ENCODE data around the gene SLC4A2.

Gene SLC4A2

GRCh38 chr7:151115836-151116418, 56.5 kb downstream of the SLC4A2 start:
- Histone ChIP-seq H3K36me3 (ENCODE audit: control insufficient read depth, insufficient read depth, low read length) (peaks cover 18% of the 10 kb centered on the region), H3K9me3 (ENCODE audit: control insufficient read depth, low read length) (no peaks in the 10 kb centered on the region), H3K27me3 (ENCODE audit: control insufficient read depth, insufficient read depth, low read length, poor library complexity, severe bottlenecking) (peaks cover 17% of the 10 kb centered on the region), H3K4me1 (ENCODE audit: control insufficient read depth, insufficient read depth, low read length) (peaks cover 18% of the 10 kb centered on the region), H3K4me3 (ENCODE audit: insufficient read depth, low read depth, low read length) (peak overlapping the region; percentile 37), H3K27ac (ENCODE audit: insufficient read depth, low read depth, low read length, poor library complexity, severe bottlenecking) (no peak overlapping the region)
- WGBS, 2 experiments, result 60 to 64% methylated on average over 14 of the region's 14 CpGs

DNA sequence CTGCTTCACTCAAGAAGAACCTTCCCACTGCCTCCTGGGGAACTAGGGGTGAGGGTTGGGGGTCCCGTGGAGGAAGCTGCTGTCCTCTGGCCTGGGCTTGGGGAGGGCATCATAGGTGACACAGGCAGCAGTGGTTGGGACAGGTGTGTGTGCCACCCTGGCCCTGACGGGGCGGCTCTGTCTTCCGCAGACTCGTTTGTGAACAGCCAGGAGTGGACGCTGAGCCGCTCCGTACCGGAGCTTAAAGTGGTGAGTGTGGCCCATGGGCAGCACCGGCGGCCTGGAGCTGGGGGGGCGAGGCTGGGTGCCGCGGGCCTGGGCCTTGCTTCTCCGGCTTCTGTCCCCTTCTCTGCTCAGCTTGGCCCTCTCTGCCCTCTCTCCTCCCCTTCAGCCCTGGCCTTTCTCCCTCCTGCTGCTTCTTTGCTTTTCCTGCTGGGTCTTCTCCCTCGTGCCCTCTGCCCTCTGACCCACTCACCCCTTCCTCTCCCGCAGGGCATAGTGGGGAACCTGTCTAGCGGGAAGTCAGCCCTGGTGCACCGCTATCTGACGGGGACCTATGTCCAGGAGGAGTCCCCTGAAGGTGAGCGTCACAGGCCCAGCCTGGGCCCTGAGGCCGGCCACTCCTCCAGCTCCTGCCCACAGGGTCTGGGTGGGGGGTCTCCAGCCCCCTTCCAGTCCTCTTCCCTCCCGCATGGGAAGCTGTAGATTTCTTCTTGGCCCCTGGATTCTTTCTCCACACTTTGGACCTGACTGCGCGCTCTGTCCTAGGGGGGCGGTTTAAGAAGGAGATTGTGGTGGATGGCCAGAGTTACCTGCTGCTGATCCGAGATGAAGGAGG, 57.4 kb downstream of the SLC4A2 start:
- Histone ChIP-seq H3K4me3 (ENCODE audit: insufficient read depth, low read depth, low read length) (no peak overlapping the region), H3K36me3 (ENCODE audit: control insufficient read depth, insufficient read depth, low read length) (peaks cover 18% of the 10 kb centered on the region), H3K27me3 (ENCODE audit: control insufficient read depth, insufficient read depth, low read length, poor library complexity, severe bottlenecking) (peaks cover 17% of the 10 kb centered on the region), H3K4me1 (ENCODE audit: control insufficient read depth, insufficient read depth, low read length) (peaks cover 18% of the 10 kb centered on the region), H3K9me3 (ENCODE audit: control insufficient read depth, low read length) (no peaks in the 10 kb centered on the region), H3K27ac (ENCODE audit: insufficient read depth, low read depth, low read length, poor library complexity, severe bottlenecking) (no peak overlapping the region)
- 92 to 93% methylated on average over 27 of the region's 27 CpGs for WGBS, 2 experiments

DNA sequence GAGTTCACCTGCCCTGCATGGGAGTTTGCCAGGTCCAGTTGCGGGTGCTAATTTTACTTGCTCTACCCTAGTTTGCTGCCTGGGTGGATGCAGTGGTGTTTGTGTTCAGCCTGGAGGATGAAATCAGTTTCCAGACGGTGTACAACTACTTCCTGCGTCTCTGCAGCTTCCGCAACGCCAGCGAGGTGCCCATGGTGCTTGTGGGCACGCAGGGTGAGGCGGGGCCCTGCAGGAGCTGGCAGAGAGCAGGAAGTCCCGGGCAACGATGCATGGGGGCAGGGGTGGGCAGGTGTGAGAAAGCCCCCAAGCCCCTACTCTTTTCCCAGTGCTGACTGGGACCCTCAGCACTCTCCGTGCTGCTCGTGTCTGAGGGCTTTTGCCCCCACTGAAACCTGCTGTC, 58.2 kb downstream of the SLC4A2 start:
- no peak overlapping the region for H3K27ac ChIP-seq (ENCODE audit: insufficient read depth, low read depth, low read length, poor library complexity, severe bottlenecking)
- no peaks in the 10 kb centered on the region for H3K9me3 ChIP-seq (ENCODE audit: control insufficient read depth, low read length)
- WGBS, 2 experiments, result 93 to 97% methylated on average over 12 of the region's 12 CpGs

DNA sequence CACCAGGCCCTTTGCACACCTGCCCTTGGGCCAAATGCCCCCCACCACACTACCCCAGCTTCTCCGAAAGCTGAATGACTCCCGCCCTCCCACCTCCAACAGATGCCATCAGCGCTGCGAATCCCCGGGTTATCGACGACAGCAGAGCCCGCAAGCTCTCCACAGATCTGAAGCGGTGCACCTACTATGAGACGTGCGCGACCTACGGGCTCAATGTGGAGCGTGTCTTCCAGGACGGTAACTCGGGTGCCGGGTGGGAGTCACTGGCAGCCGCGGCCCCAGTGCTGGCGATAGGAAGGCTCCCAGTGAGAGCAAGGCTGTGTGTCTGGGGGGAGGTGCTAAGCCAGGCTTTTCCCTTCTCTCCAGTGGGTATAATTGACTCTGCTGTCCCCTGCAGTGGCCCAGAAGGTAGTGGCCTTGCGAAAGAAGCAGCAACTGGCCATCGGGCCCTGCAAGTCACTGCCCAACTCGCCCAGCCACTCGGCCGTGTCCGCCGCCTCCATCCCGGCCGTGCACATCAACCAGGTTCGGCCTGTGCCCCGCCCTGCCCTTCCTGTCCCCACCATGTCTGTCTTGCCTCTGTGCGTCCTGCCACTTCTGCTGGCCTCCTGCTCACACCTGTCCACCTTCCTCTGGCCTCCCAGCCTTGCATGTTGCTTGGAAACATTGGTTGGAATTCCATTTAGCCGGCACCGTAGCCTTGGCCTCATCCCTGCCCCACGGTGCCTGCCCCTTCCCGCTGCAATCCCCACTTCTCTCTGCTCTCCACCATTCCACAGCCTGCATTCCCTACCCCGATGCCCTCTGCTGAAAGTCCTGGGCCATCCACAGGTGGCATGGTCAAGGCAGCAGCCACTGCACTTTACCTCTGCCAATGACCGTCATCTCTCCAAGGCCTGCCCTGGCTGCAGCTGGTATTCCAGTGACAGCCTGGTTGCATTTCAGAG, 59.0 kb downstream of the SLC4A2 start:
- Histone ChIP-seq H3K27ac (ENCODE audit: insufficient read depth, low read depth, low read length, poor library complexity, severe bottlenecking) (no peak overlapping the region), H3K4me3 (ENCODE audit: insufficient read depth, low read depth, low read length) (no peak overlapping the region), H3K27me3 (ENCODE audit: control insufficient read depth, insufficient read depth, low read length, poor library complexity, severe bottlenecking) (peaks cover 17% of the 10 kb centered on the region), H3K4me1 (ENCODE audit: control insufficient read depth, insufficient read depth, low read length) (peaks cover 18% of the 10 kb centered on the region), H3K36me3 (ENCODE audit: control insufficient read depth, insufficient read depth, low read length) (peaks cover 18% of the 10 kb centered on the region), H3K9me3 (ENCODE audit: control insufficient read depth, low read length) (no peaks in the 10 kb centered on the region)
- 95% methylated on average over 38 of the region's 38 CpGs for WGBS, 2 experiments

More for the DNA sequence above, 58.2 kb downstream of the SLC4A2 start:
- peaks cover 17% of the 10 kb centered on the region for H3K27me3 ChIP-seq (ENCODE audit: control insufficient read depth, insufficient read depth, low read length, poor library complexity, severe bottlenecking)
- peaks cover 18% of the 10 kb centered on the region for H3K36me3 ChIP-seq (ENCODE audit: control insufficient read depth, insufficient read depth, low read length)
- H3K4me1 ChIP-seq (ENCODE audit: control insufficient read depth, insufficient read depth, low read length), result peaks cover 18% of the 10 kb centered on the region
- no peak overlapping the region for H3K4me3 ChIP-seq (ENCODE audit: insufficient read depth, low read depth, low read length)

GRCh38 chr7:151119055-151119415, 59.6 kb downstream of the SLC4A2 start:
- 94 to 95% methylated on average over 13 of the region's 13 CpGs for WGBS, 2 experiments

GRCh38 chr7:151119902-151120301, 60.5 kb downstream of the SLC4A2 start:
- no peaks in the 10 kb centered on the region for H3K9me3 ChIP-seq (ENCODE audit: control insufficient read depth, low read length)
- no peak overlapping the region for H3K4me3 ChIP-seq (ENCODE audit: insufficient read depth, low read depth, low read length)
- no peak overlapping the region for H3K27ac ChIP-seq (ENCODE audit: insufficient read depth, low read depth, low read length, poor library complexity, severe bottlenecking)
- H3K27me3 ChIP-seq (ENCODE audit: control insufficient read depth, insufficient read depth, low read length, poor library complexity, severe bottlenecking), result peaks cover 10% of the 10 kb centered on the region
- WGBS, 2 experiments, result 94 to 96% methylated on average over 27 of the region's 27 CpGs
- H3K36me3 ChIP-seq (ENCODE audit: control insufficient read depth, insufficient read depth, low read length), result peaks cover 23% of the 10 kb centered on the region
- H3K4me1 ChIP-seq (ENCODE audit: control insufficient read depth, insufficient read depth, low read length), result peaks cover 9% of the 10 kb centered on the region

More at GRCh38 chr7:151119055-151119415, 59.6 kb downstream of the SLC4A2 start:
- Histone ChIP-seq H3K27me3 (ENCODE audit: control insufficient read depth, insufficient read depth, low read length, poor library complexity, severe bottlenecking) (peaks cover 14% of the 10 kb centered on the region), H3K27ac (ENCODE audit: insufficient read depth, low read depth, low read length, poor library complexity, severe bottlenecking) (no peak overlapping the region), H3K9me3 (ENCODE audit: control insufficient read depth, low read length) (no peaks in the 10 kb centered on the region), H3K4me1 (ENCODE audit: control insufficient read depth, insufficient read depth, low read length) (peaks cover 11% of the 10 kb centered on the region), H3K36me3 (ENCODE audit: control insufficient read depth, insufficient read depth, low read length) (peaks cover 18% of the 10 kb centered on the region), H3K4me3 (ENCODE audit: insufficient read depth, low read depth, low read length) (no peak overlapping the region)

- Histone ChIP-seq H3K36me3 (ENCODE audit: control insufficient read depth, insufficient read depth, low read length) (peaks cover 23% of the 10 kb centered on the region), H3K27ac (ENCODE audit: insufficient read depth, low read depth, low read length, poor library complexity, severe bottlenecking) (no peak overlapping the region), H3K4me3 (ENCODE audit: insufficient read depth, low read depth, low read length) (no peak overlapping the region), H3K27me3 (ENCODE audit: control insufficient read depth, insufficient read depth, low read length, poor library complexity, severe bottlenecking) (peaks cover 4% of the 10 kb centered on the region), H3K4me1 (ENCODE audit: control insufficient read depth, insufficient read depth, low read length) (peaks cover 13% of the 10 kb centered on the region), H3K9me3 (ENCODE audit: control insufficient read depth, low read length) (no peaks in the 10 kb centered on the region)
- WGBS, 2 experiments, result 95 to 96% methylated on average over 22 of the region's 22 CpGs
These were observed 61.5 kb downstream of the SLC4A2 start for GRCh38 chr7:151120896-151121295.

DNA sequence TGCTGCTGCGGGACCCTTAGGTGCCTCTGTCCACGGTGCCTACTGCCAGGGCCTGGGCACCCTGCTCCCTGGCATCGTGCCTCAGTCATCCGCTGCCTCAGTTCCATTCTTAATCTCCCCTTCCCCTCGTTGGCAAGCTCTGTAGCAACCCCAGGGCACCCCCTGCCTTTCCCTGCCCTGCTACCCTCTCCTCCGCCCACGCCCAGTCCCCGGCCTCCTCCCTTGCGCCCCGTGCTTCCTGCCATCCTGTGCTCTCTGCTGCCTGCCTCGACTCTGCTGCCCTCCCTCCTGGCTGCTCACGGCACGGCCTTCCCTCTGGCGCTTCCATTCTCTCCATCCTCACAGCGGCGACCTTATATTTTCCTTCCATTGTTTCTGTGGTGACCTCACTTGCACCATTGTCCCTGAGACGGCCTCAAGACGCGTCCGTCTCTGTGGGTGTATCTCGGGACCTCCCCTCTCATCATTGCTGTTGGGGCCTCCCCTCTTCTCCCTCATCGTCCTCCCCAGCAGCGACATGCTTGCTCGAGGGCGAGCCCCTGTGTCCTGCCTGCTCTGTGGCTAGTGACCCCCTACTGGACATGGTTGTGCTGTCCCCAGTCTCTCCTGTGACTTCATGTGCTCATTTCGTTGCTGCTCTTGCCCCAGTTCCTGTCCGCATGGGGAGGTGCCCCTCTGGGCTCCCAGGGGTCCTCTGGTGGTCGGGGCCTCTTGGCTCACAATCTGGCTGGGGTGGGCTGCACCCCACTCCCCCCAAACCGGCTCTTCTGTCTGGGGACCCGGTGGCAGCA, 62.2 kb downstream of the SLC4A2 start:
- Histone ChIP-seq H3K27ac (ENCODE audit: insufficient read depth, low read depth, low read length, poor library complexity, severe bottlenecking) (no peak overlapping the region), H3K4me1 (ENCODE audit: control insufficient read depth, insufficient read depth, low read length) (peaks cover 11% of the 10 kb centered on the region), H3K27me3 (ENCODE audit: control insufficient read depth, insufficient read depth, low read length, poor library complexity, severe bottlenecking) (no peaks in the 10 kb centered on the region), H3K4me3 (ENCODE audit: insufficient read depth, low read depth, low read length) (no peak overlapping the region), H3K9me3 (ENCODE audit: control insufficient read depth, low read length) (no peaks in the 10 kb centered on the region), H3K36me3 (ENCODE audit: control insufficient read depth, insufficient read depth, low read length) (peaks cover 23% of the 10 kb centered on the region)
- 88% methylated on average over 30 of the region's 30 CpGs for WGBS, 2 experiments

GRCh38 chr7:151122276-151122675, 62.9 kb downstream of the SLC4A2 start:
- no peak overlapping the region for H3K27ac ChIP-seq (ENCODE audit: insufficient read depth, low read depth, low read length, poor library complexity, severe bottlenecking)
- no peak overlapping the region for H3K4me3 ChIP-seq (ENCODE audit: insufficient read depth, low read depth, low read length)
- H3K27me3 ChIP-seq (ENCODE audit: control insufficient read depth, insufficient read depth, low read length, poor library complexity, severe bottlenecking), result no peaks in the 10 kb centered on the region
- peaks cover 18% of the 10 kb centered on the region for H3K4me1 ChIP-seq (ENCODE audit: control insufficient read depth, insufficient read depth, low read length)
- no peaks in the 10 kb centered on the region for H3K9me3 ChIP-seq (ENCODE audit: control insufficient read depth, low read length)
- peaks cover 23% of the 10 kb centered on the region for H3K36me3 ChIP-seq (ENCODE audit: control insufficient read depth, insufficient read depth, low read length)
- 68 to 72% methylated on average over 24 of the region's 24 CpGs for WGBS, 2 experiments
